Measurements from ENCODE around the gene FARP2.

Gene FARP2

DNA sequence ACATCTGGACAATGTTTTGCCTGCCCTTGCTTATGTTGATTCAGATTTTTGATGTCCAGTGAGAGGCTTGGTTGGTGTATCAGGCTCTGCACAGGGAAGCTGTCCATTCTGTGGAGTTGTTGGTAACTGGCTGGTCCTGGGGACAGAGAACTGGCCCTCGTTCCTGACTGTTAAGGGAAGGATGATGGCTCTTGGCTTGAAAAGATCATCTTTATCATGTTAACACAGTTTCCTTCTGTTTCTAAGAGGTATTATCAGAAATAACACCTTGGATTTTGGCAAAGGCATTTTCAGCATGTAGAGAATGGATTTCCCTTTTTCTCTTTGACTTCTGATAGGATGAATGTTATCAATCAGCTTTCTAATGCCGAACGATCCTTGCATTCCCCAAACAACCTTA lies 133.0 kb downstream of the FARP2 start:
- H3K4me3 ChIP-seq (ENCODE audit: low read depth, low read length), result no peak overlapping the region
- no peak for DNase-seq (ENCODE audit: low read depth)

DNA sequence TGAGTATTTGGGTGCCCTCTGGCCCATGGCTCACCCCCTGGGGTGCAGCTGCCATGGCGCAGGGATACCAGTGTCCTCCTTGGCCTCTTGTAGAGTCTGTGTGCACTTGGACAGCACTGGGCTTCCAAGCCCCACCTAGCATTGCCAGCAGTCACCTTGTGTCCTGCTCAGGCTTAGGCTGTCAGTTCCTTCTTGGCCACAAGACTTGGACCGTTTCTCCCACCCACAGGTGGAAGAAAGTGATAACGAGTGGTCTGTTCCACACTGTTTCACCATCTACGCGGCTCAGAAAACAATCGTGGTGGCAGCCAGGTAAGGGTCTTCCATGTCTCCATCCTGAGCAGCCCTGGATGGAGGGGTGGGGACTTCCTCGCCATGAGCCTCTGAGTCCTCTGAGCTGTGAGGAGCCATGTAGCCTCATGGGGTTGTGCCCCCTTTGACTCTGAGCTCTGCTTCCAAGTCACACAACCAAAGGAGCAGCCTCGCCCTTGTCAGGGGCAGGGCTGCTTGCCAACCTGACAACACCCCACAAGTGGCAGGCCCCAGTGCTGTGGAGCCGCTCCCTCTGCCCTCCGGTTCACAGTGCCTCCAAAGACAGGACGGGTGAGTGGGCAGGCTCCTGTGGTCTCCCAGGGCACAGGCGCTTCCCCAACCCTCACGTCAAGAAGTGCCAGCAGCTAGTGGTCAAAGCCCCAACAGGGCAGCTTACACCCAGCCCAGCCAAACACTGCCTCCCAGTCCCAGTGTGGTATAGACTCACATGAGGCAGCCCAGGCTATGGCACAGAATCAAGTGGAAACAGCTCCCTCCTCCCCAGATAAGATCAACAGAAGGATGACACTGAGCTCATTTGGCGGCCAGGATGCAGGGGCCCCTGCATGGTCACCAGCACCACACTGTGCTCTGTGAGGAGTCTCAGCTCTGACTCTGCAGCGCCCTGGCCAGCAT lies 133.9 kb downstream of the FARP2 start:
- TF ChIP-seq MYC (IDR thresholded peaks at IDR 0.05; ENCODE audit: low read depth, low read length) (no peak), POLR2A (IDR thresholded peaks at IDR 0.05; ENCODE audit: extremely low read depth, insufficient read length) (no peak)
- TF ChIP-seq, protein P1, sequence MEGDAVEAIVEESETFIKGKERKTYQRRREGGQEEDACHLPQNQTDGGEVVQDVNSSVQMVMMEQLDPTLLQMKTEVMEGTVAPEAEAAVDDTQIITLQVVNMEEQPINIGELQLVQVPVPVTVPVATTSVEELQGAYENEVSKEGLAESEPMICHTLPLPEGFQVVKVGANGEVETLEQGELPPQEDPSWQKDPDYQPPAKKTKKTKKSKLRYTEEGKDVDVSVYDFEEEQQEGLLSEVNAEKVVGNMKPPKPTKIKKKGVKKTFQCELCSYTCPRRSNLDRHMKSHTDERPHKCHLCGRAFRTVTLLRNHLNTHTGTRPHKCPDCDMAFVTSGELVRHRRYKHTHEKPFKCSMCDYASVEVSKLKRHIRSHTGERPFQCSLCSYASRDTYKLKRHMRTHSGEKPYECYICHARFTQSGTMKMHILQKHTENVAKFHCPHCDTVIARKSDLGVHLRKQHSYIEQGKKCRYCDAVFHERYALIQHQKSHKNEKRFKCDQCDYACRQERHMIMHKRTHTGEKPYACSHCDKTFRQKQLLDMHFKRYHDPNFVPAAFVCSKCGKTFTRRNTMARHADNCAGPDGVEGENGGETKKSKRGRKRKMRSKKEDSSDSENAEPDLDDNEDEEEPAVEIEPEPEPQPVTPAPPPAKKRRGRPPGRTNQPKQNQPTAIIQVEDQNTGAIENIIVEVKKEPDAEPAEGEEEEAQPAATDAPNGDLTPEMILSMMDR (IDR thresholded peaks at IDR 0.05; ENCODE audit: low read depth, low read length), result no peak
- TF ChIP-seq, protein P2, sequence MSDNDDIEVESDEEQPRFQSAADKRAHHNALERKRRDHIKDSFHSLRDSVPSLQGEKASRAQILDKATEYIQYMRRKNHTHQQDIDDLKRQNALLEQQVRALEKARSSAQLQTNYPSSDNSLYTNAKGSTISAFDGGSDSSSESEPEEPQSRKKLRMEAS (IDR thresholded peaks at IDR 0.05; ENCODE audit: low read depth, low read length), result no peak
- no peak for DNase-seq (ENCODE audit: low read depth)
- H3K4me3 ChIP-seq (ENCODE audit: low read depth, low read length), result no peak overlapping the region

More for the DNA sequence above, 133.0 kb downstream of the FARP2 start:
- no peak for TF ChIP-seq POLR2A (IDR thresholded peaks at IDR 0.05; ENCODE audit: extremely low read depth, insufficient read length)
- TF ChIP-seq, protein P2 (IDR thresholded peaks at IDR 0.05; ENCODE audit: low read depth, low read length), result no peak
- no peak for TF ChIP-seq MYC (IDR thresholded peaks at IDR 0.05; ENCODE audit: low read depth, low read length)
- TF ChIP-seq, protein P1 (IDR thresholded peaks at IDR 0.05; ENCODE audit: low read depth, low read length), result no peak

DNA sequence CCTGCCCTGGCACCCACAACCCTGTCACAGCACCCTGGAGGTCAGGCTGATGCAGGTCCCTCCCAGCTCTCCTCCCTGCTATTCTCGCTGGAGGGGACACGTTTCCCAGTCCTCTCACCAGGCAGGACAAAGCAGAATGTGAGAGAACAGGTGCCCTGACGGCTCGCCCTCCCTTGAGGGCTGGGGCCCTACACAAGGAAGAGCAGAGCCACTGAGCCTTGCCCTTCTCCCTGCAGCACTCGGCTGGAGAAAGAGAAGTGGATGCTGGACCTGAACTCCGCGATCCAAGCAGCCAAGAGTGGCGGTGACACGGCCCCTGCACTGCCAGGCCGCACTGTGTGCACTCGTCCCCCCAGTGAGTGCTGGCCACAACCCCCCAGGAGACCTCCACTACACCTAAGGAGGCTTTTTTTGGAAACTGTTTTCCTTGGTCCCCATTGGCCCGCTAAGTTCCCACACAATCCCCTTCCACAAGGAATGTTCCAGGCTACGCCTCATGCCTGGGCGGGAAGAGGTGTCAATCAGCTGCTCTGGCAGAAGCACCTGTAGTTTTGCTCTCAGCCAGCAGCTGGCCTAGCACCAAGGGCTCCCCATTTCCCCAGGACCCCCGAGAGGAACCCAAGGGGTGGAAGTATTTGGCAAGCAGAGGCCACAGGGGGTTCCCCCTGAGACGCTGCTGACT lies 134.9 kb downstream of the FARP2 start:
- DNase-seq (ENCODE audit: low read depth), result no peak
- H3K4me3 ChIP-seq (ENCODE audit: low read depth, low read length), result no peak overlapping the region
- TF ChIP-seq, protein P1 (IDR thresholded peaks at IDR 0.05; ENCODE audit: low read depth, low read length), result no peak
- no peak for TF ChIP-seq MYC (IDR thresholded peaks at IDR 0.05; ENCODE audit: low read depth, low read length)
- TF ChIP-seq, protein P2 (IDR thresholded peaks at IDR 0.05; ENCODE audit: low read depth, low read length), result no peak
- no peak for TF ChIP-seq POLR2A (IDR thresholded peaks at IDR 0.05; ENCODE audit: extremely low read depth, insufficient read length)

DNA sequence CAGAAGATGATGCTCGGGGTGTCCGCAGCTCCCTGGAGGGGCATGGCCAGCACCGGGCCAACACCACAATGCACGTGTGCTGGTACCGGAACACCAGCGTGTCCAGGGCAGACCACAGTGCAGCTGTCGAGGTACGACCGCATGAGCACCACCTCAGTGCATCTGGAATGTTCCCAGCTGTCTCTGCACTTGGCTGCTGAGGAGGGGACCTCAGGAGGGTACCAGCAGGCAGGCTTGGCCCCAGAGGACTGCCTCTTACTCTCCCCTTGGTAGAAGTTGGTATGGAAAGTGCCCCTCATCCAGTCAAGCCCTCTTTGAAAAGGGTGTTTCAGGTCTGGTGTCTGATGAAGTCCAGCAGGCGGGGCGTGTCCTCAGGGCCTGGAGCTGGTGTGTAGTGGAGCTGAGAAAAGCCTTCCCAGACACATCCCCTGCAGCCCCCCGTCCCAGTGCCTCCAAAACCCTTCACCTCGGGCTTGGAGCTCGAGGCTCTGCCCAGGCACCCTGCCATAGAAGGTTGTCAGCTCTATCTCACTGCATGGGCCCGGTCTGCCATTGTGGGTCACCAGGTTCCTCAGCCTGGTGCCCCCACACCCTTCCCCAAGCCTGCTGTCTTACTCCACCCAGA lies 135.6 kb downstream of the FARP2 start:
- DNase-seq (ENCODE audit: low read depth), result no peak
- no peak for TF ChIP-seq POLR2A (IDR thresholded peaks at IDR 0.05; ENCODE audit: extremely low read depth, insufficient read length)
- TF ChIP-seq, protein P2 (IDR thresholded peaks at IDR 0.05; ENCODE audit: low read depth, low read length), result no peak
- no peak overlapping the region for H3K4me3 ChIP-seq (ENCODE audit: low read depth, low read length)

DNA sequence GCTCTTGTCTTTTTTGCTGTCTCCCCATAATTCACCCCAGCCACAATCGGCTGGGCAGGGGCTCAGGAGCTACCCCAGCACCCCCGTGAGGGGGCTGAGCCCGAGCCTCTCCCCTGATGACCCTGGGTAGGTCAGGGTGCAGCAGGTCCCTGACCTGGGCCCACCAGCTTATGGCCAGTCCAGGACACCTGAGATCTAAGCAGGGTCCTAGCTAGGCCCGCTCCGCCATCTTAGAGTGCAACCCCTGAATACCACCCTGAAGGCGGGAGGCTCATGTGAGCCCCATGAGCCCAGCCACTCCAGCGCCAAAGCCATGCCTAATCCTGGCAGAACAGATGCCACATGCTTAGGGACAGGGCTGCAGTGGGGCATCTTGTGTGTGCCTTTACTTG lies 136.1 kb downstream of the FARP2 start:
- TF ChIP-seq POLR2A (IDR thresholded peaks at IDR 0.05; ENCODE audit: extremely low read depth, insufficient read length), result no peak
- TF ChIP-seq, protein P2 (IDR thresholded peaks at IDR 0.05; ENCODE audit: low read depth, low read length), result no peak
- TF ChIP-seq, protein P1 (IDR thresholded peaks at IDR 0.05; ENCODE audit: low read depth, low read length), result no peak
- TF ChIP-seq MYC (IDR thresholded peaks at IDR 0.05; ENCODE audit: low read depth, low read length), result no peak
- DNase-seq (ENCODE audit: low read depth), result no peak
- H3K4me3 ChIP-seq (ENCODE audit: low read depth, low read length), result no peak overlapping the region
